RPMI8226 (cell line): ENCODE results near the gene PRICKLE1.

Source experiments
- DNase-seq: peaks from one replicate; pipeline ENCODE4 v3.0.0-alpha.2; 2015

Gene PRICKLE1

GRCh38 chr12:42484996-42485395 lies 104.5 kb downstream of the PRICKLE1 start:
- no peak for DNase-seq

GRCh38 chr12:42483521-42483790 lies 106.1 kb downstream of the PRICKLE1 start:
- DNase-seq, result peak; percentile 10

GRCh38 chr12:42482748-42483520 lies 106.6 kb downstream of the PRICKLE1 start:
- DNase-seq, result peak; percentile 72

- no peak for DNase-seq
Measured at GRCh38 chr12:42482041-42482747, 107.4 kb downstream of the PRICKLE1 start.

GRCh38 chr12:42481368-42481767 lies 108.2 kb downstream of the PRICKLE1 start:
- DNase-seq, result no peak

- no peak for DNase-seq
Measured at GRCh38 chr12:42477941-42478340, 111.6 kb downstream of the PRICKLE1 start.

- no peak for DNase-seq
Measured at GRCh38 chr12:42475106-42475505, 114.4 kb downstream of the PRICKLE1 start.

GRCh38 chr12:42474391-42474790 lies 115.2 kb downstream of the PRICKLE1 start:
- no peak for DNase-seq

GRCh38 chr12:42473561-42473960 lies 116.0 kb downstream of the PRICKLE1 start:
- no peak for DNase-seq

- no peak for DNase-seq
Measured at GRCh38 chr12:42473130-42473529, 116.4 kb downstream of the PRICKLE1 start.

- DNase-seq, result no peak
Measured at GRCh38 chr12:42472376-42472775, 117.2 kb downstream of the PRICKLE1 start.

GRCh38 chr12:42469355-42470175 lies 120.0 kb downstream of the PRICKLE1 start:
- peak; percentile 82 for DNase-seq

GRCh38 chr12:42468921-42469320 lies 120.6 kb downstream of the PRICKLE1 start:
- peak; percentile 4 for DNase-seq

GRCh38 chr12:42468341-42468821 lies 121.2 kb downstream of the PRICKLE1 start:
- DNase-seq, result peak; percentile 83

- DNase-seq, result no peak
Measured at GRCh38 chr12:42463671-42464070, 125.9 kb downstream of the PRICKLE1 start.

GRCh38 chr12:42462486-42462885 lies 127.1 kb downstream of the PRICKLE1 start:
- DNase-seq, result no peak

GRCh38 chr12:42459336-42459847 lies 130.2 kb downstream of the PRICKLE1 start:
- no peak for DNase-seq

- no peak for DNase-seq
Measured at GRCh38 chr12:42458575-42458974, 131.0 kb downstream of the PRICKLE1 start.

- DNase-seq, result no peak
Measured at GRCh38 chr12:42450248-42450647, 139.3 kb downstream of the PRICKLE1 start.

- DNase-seq, result no peak
Measured at GRCh38 chr12:42448841-42449240, 140.7 kb downstream of the PRICKLE1 start.

GRCh38 chr12:42447371-42447786 lies 142.2 kb downstream of the PRICKLE1 start:
- no peak for DNase-seq

GRCh38 chr12:42446761-42447160 lies 142.8 kb downstream of the PRICKLE1 start:
- DNase-seq, result no peak

GRCh38 chr12:42445891-42446290 lies 143.7 kb downstream of the PRICKLE1 start:
- no peak for DNase-seq
